Measurements from ENCODE around the gene ARRB2.

GRCh38 chr17:4673986-4674684 lies 36.3 kb upstream of the ARRB2 start:
- TF ChIP-seq CTCF (IDR thresholded peaks at IDR 0.05), result no peak
- no peak for TF ChIP-seq EP300 (IDR thresholded peaks at IDR 0.05)

All from suprapubic skin (tissue), 3 donors.